SH-SY5Y (cell line): ENCODE measurements around the gene SMG9.

Experiments
- GATA2 ChIP-seq: IDR thresholded peaks from 2 replicates; pipeline ENCODE4 v1.6.1; 2011; ENCODE audit warnings: mild to moderate bottlenecking, low read depth, low read length
- GATA3 ChIP-seq: IDR thresholded peaks from 2 replicates; pipeline ENCODE4 v1.6.1; 2011; ENCODE audit warnings: low read depth, mild to moderate bottlenecking, low read length, moderate library complexity

DNA sequence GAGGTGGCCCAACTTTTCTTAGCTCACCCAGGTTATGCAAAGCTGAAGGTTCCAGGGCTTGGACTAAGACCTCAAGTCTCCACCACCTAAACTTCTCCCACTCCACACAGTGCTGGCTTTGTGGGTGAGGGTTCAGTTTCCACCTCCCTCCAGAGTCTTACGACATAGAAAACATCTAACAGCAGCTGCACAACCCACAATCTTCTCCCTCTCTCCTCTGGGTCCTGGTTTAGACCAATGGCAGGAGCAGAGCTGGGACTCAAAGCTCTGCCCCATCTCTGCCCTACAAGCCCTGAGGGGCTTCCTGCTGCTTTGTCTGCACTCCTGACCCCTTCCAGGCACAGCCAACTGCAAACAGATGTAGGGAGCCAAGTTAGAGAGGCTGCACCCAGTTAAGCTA lies 22.9 kb downstream of the SMG9 start:
- TF ChIP-seq GATA3: no peak
- no peak for TF ChIP-seq GATA2
